Sigmoid colon (tissue), 4 donors: ENCODE data around the gene NECTIN4.

ENCODE experiments used
- CTCF ChIP-seq, 4 experiments: fragments of 450-650 bp in 3 of 4; fragments of 200-600 bp in 1 of 4; IDR thresholded peaks; one replicate each; pipeline ENCODE4 v1.5.1; 2016 to 2019; ENCODE audit warnings: antibody characterized with exemption in 4 of 4, mild to moderate bottlenecking in 3 of 4, moderate library complexity in 2 of 4
- EP300 ChIP-seq, 4 donors: sonication (generic); formaldehyde crosslinking; IDR thresholded peaks; one replicate each; pipeline ENCODE4 v1.6.1; 2017; ENCODE audit warnings: antibody characterized with exemption in 4 of 4
- POLR2A ChIP-seq, 2 donors: fragments of 450-650 bp; IDR thresholded peaks; one replicate each; pipeline ENCODE4 v1.6.1; 2016; ENCODE audit warnings: antibody characterized with exemption in 2 of 2, mild to moderate bottlenecking in 2 of 2, moderate library complexity in 2 of 2
- POLR2AphosphoS5 ChIP-seq, 4 donors: sonication (generic); formaldehyde crosslinking; IDR thresholded peaks; one replicate each; pipeline ENCODE4 v1.6.1; 2017; ENCODE audit warnings: antibody characterized with exemption in 4 of 4

DNA sequence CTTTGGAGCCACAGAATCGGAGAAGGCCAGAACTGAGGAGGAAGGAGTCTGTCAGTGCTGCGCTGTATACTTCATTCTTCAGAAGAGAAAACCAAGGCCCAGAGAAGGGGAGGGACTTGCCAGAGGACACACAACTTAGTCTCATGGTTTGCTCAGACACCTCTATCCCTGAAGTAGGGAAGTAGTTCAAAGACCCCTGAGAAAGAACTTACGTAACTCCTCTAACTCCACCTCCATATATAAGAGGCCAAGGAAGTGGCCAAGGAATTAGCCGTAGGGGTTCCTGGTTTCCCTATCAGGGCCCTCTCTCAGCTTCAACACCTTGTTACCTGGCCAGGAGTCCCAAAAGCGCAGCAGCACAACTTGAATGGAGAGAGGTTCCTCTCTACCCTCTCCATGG lies 580 bp upstream of the NECTIN4 start:
- TF ChIP-seq CTCF (IDR thresholded peaks at IDR 0.05) (no peak), POLR2A (IDR thresholded peaks at IDR 0.05) (no peak), POLR2AphosphoS5 (IDR thresholded peaks at IDR 0.05) (no peak), EP300 (IDR thresholded peaks at IDR 0.05) (no peak)
